Naive B cell (primary cell): ENCODE measurements around the gene ASTN2. TPM values are rescaled to one million over a fixed set of nuclear protein-coding genes. Genes with fewer than 3 reads are reported as not detected.

ENCODE experiments used
- ATAC-seq, 2 donors: fragments of 150-1000 bp; cut with Tn5 transposase; 2 replicates each; pipeline ENCODE4 v1.10.0; 2021; ENCODE audit warnings: low read depth in 2 of 2, mild to moderate bottlenecking in 2 of 2, moderate library complexity in 2 of 2
- DNase-seq: peaks from one replicate; pipeline ENCODE4 v3.0.0; 2022
- H3K27ac Mint-ChIP-seq, 6 donors: one replicate each; pipeline ENCODE4 v1.8.0; 2020 to 2022; ENCODE audit warnings: mild to moderate bottlenecking in 6 of 6, mixed read lengths in 6 of 6, moderate library complexity in 5 of 6, inconsistent platforms in 2 of 6
- H3K27me3 Mint-ChIP-seq, 3 donors: one replicate each; pipeline ENCODE4 v1.8.0; 2021 to 2022; ENCODE audit warnings: mixed read lengths in 3 of 3, mild to moderate bottlenecking in 1 of 3
- H3K36me3 Mint-ChIP-seq, 2 donors: one replicate each; pipeline ENCODE4 v1.8.0; 2020 to 2022; ENCODE audit warnings: mixed read lengths in 2 of 2, inconsistent platforms in 1 of 2, mild to moderate bottlenecking in 1 of 2
- H3K4me1 Mint-ChIP-seq, 3 donors: one replicate each; pipeline ENCODE4 v1.8.0; 2020 to 2022; ENCODE audit warnings: mixed read lengths in 3 of 3, inconsistent platforms in 1 of 3, mild to moderate bottlenecking in 1 of 3, moderate library complexity in 1 of 3
- H3K4me3 Mint-ChIP-seq, 8 donors: one replicate each; pipeline ENCODE4 v1.8.0; 2020 to 2022; ENCODE audit warnings: mild to moderate bottlenecking in 8 of 8, mixed read lengths in 8 of 8, moderate library complexity in 8 of 8, inconsistent platforms in 2 of 8
- H3K9me3 Mint-ChIP-seq, 7 donors: one replicate each; pipeline ENCODE4 v1.8.0; 2020 to 2022; ENCODE audit warnings: mixed read lengths in 7 of 7, mild to moderate bottlenecking in 5 of 7, inconsistent platforms in 2 of 7, moderate library complexity in 1 of 7
- polyA plus RNA-seq, 6 donors: library from polyadenylated mRNA; unstranded; fragments of 300-500 nt; fragmentation: Illumina TruSeq; gene quantifications; one replicate each; pipeline ENCODE4 v1.2.3, GENCODE V29; 2021; ENCODE audit warnings: low read depth in 6 of 6

ASTN2 gene
- polyA plus RNA-seq, 6 donors from 2014 or later: 0.89 to 2.5 (median 1.5) TPM; not detected in 1

DNA sequence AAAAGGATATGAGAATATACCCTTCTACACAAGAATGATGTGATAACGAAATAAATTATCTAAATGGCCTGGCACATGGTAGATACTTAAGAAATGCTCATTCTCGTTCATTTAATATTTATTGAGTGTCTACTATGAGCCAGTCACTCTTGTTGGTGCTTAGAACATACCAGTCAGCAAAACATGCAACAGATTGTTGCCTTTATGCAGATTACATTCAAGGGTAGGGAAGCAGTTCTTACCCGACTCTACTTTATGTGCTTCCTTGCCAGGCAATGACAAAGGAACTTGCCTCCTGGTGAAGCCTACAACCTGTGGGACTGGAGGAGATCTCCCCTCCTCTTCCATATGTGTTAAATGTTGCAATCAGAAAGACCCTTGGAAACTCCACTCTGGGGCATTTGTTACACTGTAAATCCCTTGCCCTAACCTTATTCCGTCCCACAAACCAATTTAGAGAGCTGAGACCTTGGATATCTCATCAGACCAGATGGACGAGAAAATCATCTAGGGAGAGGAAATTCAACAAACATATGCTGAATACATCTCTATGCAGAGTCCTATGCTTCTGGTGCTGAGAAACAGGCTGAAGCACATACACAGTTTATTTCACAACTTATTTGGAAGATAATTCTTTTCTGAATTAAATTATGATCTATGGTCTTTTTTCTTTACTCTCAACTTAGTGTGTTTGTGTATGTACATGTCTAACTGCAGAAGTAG lies 855.9 kb downstream of the ASTN2 start:
- DNase-seq: no peak
- Mint-ChIP-seq H3K4me1 (no peaks in the 10 kb centered on the region), H3K9me3 (peaks cover 0 to 2% (median 0%) of the 10 kb centered on the region in 7 donors), H3K27me3 (peaks cover 0 to 6% (median 0%) of the 10 kb centered on the region in 3 donors), H3K36me3 (no peaks in the 10 kb centered on the region), H3K27ac (no peak overlapping the region), H3K4me3 (no peak overlapping the region)
- ATAC-seq: no peak

- no peak for DNase-seq
- no peaks in the 10 kb centered on the region for H3K4me1 Mint-ChIP-seq
- H3K9me3 Mint-ChIP-seq: peaks cover 0 to 2% (median 0%) of the 10 kb centered on the region in 7 donors
- H3K27me3 Mint-ChIP-seq: peaks cover 0 to 6% (median 0%) of the 10 kb centered on the region in 3 donors
- H3K36me3 Mint-ChIP-seq: no peaks in the 10 kb centered on the region
- no peak overlapping the region for H3K4me3 Mint-ChIP-seq
- no peak for ATAC-seq
- no peak overlapping the region for H3K27ac Mint-ChIP-seq
Measured at GRCh38 chr9:116558035-116558434, 856.8 kb downstream of the ASTN2 start.

- Mint-ChIP-seq H3K36me3 (no peaks in the 10 kb centered on the region), H3K27ac (no peak overlapping the region), H3K4me3 (no peak overlapping the region), H3K9me3 (peaks cover 0 to 2% (median 0%) of the 10 kb centered on the region in 7 donors), H3K4me1 (no peaks in the 10 kb centered on the region), H3K27me3 (no peaks in the 10 kb centered on the region)
- ATAC-seq (no peak), DNase-seq (no peak)
Measured at GRCh38 chr9:116555556-116556155, 859.2 kb downstream of the ASTN2 start.

DNA sequence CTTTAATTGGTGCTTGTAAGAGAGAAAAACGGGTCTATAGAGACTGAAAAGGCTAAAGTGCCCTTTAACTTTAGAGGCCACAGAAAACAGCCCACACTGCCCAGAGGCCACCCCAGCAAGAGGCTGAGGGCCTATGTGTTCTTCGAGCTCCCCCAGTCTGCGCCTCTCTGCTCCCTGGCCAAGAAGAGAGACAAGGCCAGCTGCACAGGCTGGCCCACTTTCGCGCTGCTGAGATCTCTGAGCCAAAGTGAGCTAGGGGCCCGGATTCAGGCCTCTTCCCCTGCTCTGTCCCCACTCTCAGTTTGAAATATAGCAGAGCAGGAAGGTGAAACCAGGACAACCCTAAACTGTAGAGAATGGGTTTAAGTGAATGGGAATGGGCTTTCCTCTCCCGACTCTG lies 859.7 kb downstream of the ASTN2 start:
- Mint-ChIP-seq H3K9me3 (peaks cover 0 to 2% (median 0%) of the 10 kb centered on the region in 7 donors), H3K36me3 (no peaks in the 10 kb centered on the region), H3K27ac (no peak overlapping the region), H3K27me3 (no peaks in the 10 kb centered on the region), H3K4me3 (no peak overlapping the region), H3K4me1 (no peaks in the 10 kb centered on the region)
- no peak for DNase-seq
- no peak for ATAC-seq

DNA sequence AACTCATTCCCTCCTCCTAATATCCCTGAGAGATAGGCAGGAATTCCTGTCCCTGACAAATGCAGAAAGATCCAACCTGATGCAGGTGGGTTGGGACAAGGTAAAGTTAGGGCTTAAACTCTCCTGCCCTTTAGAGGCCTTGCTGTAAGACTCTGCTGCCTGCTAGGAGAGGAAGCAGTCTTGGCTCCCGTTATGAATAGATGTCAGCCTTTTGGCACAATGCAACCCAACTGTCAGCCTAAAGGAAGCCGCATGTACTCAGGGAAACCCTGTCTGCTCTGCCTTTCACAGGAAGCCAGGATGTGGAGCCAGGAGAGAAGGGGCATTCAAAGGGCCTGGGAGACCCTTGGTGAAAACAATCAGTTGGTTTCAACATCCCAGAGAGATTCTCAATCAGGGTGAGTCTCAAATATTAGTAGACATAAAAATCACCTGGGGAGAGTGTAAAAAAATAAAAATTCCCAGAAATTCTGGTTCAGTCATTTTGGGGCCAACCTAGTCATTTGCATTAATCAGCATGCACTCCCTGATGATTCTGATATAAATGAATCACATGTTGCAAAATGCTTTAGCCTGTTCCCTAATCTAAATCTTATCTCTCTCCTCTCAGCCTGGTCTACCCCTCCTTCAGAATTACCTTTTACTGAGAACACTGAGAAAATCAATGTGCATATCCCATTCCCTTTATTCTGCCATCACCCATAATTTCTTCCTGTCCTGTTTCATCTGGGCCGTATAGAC lies 864.0 kb downstream of the ASTN2 start:
- ATAC-seq (no peak), DNase-seq (no peak)
- Mint-ChIP-seq H3K27me3 (peaks cover 0 to 4% (median 0%) of the 10 kb centered on the region in 3 donors), H3K9me3 (no peaks in the 10 kb centered on the region), H3K4me1 (no peaks in the 10 kb centered on the region), H3K36me3 (no peaks in the 10 kb centered on the region), H3K4me3 (no peak overlapping the region), H3K27ac (no peak overlapping the region)

DNA sequence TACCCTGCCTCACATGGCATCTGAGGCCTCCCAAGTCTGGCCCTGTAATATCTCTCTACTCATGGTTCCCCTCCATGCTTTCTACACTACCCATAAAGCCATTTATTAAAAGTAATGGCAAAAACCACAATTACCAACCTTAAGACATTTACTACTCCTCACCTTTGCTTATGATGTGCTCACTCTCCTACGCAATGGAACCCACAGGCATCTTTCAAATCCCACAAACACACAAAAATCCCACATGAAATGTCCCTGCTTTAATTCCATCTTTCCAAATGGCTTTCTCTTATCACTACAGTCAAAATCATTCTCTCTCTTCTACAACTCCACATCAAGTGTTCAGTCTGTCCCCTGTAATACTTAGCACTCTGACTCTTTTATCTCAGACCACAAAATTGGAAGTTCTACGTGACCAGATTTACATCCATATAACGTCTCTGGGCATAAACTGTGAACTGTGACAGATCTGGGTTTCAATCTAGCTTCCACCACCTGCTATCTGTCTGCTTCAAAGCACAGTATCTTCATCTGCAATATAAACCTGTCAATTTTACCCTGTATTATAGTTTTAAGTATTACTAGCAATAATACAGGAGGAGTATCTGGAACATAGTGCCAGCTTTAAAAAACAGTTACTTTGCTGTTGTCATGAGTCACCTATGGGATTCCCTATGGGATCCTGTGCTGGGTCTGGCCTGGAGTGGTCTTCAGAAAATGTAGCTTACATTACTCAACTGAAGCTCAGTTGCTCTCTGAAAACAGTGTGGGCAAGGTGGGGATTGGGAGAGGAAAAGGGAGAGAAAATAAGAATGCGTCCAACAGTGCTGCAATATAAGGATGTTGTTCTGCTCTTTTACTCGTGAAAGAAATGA lies 864.8 kb downstream of the ASTN2 start:
- no peaks in the 10 kb centered on the region for H3K9me3 Mint-ChIP-seq
- no peaks in the 10 kb centered on the region for H3K4me1 Mint-ChIP-seq
- peaks cover 0 to 4% (median 0%) of the 10 kb centered on the region in 3 donors for H3K27me3 Mint-ChIP-seq
- H3K36me3 Mint-ChIP-seq: no peaks in the 10 kb centered on the region
- DNase-seq: no peak
- no peak for ATAC-seq
- no peak overlapping the region for H3K27ac Mint-ChIP-seq
- H3K4me3 Mint-ChIP-seq: no peak overlapping the region

DNA sequence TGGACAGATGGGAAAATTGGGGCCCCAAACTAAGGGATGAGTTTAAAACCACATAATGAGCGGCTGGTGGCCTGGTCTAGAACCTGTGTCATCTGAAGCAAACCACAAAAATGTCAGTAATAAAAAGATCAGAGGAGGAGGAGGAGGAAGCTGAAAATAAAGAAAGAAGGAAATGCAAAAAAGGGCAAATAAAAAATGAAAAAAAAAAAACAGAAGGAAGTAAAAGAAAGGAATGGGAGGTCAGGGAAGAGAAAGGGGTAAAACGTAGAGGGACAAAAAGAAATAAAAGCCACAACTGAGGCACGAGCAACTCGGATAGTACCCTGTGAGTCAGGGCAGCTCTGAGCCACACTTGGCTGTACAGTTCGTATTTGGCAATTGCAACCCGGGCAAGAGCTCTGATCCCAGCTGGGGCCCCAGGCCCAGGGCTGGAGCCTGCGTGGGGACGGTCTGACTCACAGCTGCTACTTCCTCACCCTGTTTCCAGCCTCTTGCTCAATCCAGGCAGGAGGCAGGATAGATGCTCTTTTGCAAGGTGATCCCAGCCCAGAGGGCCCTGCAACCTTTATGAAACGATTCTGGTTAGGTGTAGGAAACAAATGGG lies 865.7 kb downstream of the ASTN2 start:
- ATAC-seq (no peak), DNase-seq (no peak)
- Mint-ChIP-seq H3K9me3 (no peaks in the 10 kb centered on the region), H3K27me3 (peaks cover 0 to 4% (median 0%) of the 10 kb centered on the region in 3 donors), H3K27ac (no peak overlapping the region), H3K36me3 (no peaks in the 10 kb centered on the region), H3K4me3 (no peak overlapping the region), H3K4me1 (no peaks in the 10 kb centered on the region)

DNA sequence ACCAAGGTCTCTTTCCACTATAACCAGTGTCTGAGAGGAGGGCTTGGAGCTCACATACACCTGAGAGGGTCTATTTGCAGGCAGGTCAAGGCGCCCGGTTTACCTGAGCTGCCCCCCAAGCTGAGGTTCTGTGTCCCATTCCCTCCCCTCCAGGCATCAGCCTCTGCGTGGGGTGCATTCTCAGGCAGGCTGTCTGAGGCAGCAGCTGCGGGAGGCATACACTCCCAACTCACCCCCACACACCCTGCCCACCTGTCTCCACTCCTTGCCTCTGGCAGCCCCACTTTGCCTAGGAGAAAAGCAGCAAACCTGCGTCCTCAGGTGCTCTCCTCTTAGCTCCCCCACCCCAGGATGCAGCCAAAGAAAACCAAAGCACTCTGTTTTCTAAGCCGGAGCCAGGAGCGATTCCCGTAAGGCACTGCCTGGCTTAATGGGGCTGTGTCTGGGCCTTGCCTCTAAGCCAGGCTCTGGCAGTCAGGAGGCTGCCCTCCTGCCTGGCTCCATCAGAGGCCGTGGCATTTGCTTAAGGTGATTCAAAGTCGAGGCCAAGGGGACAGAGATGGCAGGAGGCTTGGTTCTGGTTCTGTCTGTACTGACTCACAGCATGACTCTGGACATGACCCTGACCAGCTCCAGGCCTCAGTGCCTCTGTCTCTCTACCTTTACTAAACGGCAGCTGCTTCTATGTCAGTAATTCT lies 867.0 kb downstream of the ASTN2 start:
- ATAC-seq (no peak), DNase-seq (no peak)

GRCh38 chr9:116546711-116547581 lies 867.9 kb downstream of the ASTN2 start:
- no peaks in the 10 kb centered on the region for H3K36me3 Mint-ChIP-seq
- no peak for ATAC-seq
- H3K27me3 Mint-ChIP-seq: peaks cover 0 to 4% (median 0%) of the 10 kb centered on the region in 3 donors
- DNase-seq: no peak
- no peaks in the 10 kb centered on the region for H3K4me1 Mint-ChIP-seq
- no peaks in the 10 kb centered on the region for H3K9me3 Mint-ChIP-seq
- no peak overlapping the region for H3K4me3 Mint-ChIP-seq
- no peak overlapping the region for H3K27ac Mint-ChIP-seq

More for the DNA sequence above, 867.0 kb downstream of the ASTN2 start:
- H3K4me3 Mint-ChIP-seq: no peak overlapping the region
- no peaks in the 10 kb centered on the region for H3K36me3 Mint-ChIP-seq
- H3K9me3 Mint-ChIP-seq: no peaks in the 10 kb centered on the region
- peaks cover 0 to 4% (median 0%) of the 10 kb centered on the region in 3 donors for H3K27me3 Mint-ChIP-seq
- no peak overlapping the region for H3K27ac Mint-ChIP-seq
- no peaks in the 10 kb centered on the region for H3K4me1 Mint-ChIP-seq

DNA sequence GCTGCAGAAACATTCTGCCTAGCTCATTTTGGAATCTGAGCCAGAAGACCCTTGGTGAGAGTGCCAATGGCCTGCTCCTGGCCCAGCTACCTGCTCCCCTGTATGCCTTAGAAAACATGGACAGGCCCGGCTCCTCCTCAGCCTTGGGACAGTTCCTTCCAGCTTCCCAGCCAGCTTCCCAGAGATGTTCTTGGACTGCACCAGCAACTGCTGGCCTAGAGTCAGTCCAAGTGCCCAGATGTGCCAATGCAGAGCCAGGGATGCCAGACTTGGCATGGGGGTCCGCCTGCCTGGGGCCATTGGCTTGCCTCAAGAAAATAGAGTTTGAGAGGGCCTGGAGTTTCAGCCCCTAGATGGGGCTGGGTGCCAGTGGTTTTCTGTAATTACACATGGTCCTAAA lies 870.0 kb downstream of the ASTN2 start:
- Mint-ChIP-seq H3K27me3 (peaks cover 0 to 4% (median 0%) of the 10 kb centered on the region in 3 donors), H3K4me1 (no peaks in the 10 kb centered on the region), H3K36me3 (no peaks in the 10 kb centered on the region), H3K27ac (no peak overlapping the region), H3K9me3 (peaks cover 0 to 3% (median 0%) of the 10 kb centered on the region in 7 donors), H3K4me3 (no peak overlapping the region)
- ATAC-seq: no peak
- no peak for DNase-seq

GRCh38 chr9:116543731-116544400 lies 871.0 kb downstream of the ASTN2 start:
- Mint-ChIP-seq H3K4me3 (no peak overlapping the region), H3K36me3 (peaks cover 0 to 4% of the 10 kb centered on the region in 2 donors)

More at GRCh38 chr9:116543731-116544400, 871.0 kb downstream of the ASTN2 start:
- no peaks in the 10 kb centered on the region for H3K4me1 Mint-ChIP-seq
- no peak overlapping the region for H3K27ac Mint-ChIP-seq
- peaks cover 0 to 5% (median 0%) of the 10 kb centered on the region in 7 donors for H3K9me3 Mint-ChIP-seq
- ATAC-seq (no peak), DNase-seq (no peak)
- H3K27me3 Mint-ChIP-seq: peaks cover 0 to 4% (median 0%) of the 10 kb centered on the region in 3 donors
